K562 (cell line): Measurements from ENCODE around the gene PPP1R15A. TPM values are rescaled to one million over a fixed set of nuclear protein-coding genes. Genes with fewer than 3 reads are reported as not detected.

Experiments used
- CHD1 ChIP-seq: fragments of 200-600 bp; sonication (generic); IDR thresholded peaks from one replicate; pipeline ENCODE4 v1.6.1; 2012; ENCODE audit warnings: mild to moderate bottlenecking, moderate library complexity, low read length, inconsistent platforms
- FUS ChIP-seq: fragments of 200-400 bp; formaldehyde crosslinking; optimal IDR thresholded peaks from 2 replicates; pipeline ENCODE3; 2017; ENCODE audit warnings: low read depth, low read length
- GABPB2 ChIP-seq: fragments of 250-450 bp; sonication (Bioruptor Pico); conservative IDR thresholded peaks from 2 replicates; pipeline ENCODE4 v1.5.1; 2021; ENCODE audit warnings: mild to moderate bottlenecking
- GTF2E2 ChIP-seq: fragments of 200-800 bp; sonication (Bioruptor generic); IDR thresholded peaks from 2 replicates; pipeline ENCODE4 v1.6.1; 2016; ENCODE audit warnings: missing genetic modification characterization, missing compliant biosample characterization
- JUND ChIP-seq, 2 experiments: IDR thresholded peaks; 2 replicates in 1 of 2; 3 replicates in 1 of 2; pipeline ENCODE4 v1.6.1; 2011; ENCODE audit warnings: borderline replicate concordance in 2 of 2, low read depth in 2 of 2, low read length in 2 of 2, improper control_type of control experiment in 1 of 2, missing biosample characterization in 1 of 2, missing genetic modification characterization in 1 of 2, missing genetic modification reagents in 1 of 2
- MEIS2 ChIP-seq: fragments of 450-650 bp; IDR thresholded peaks from 2 replicates; pipeline ENCODE4 v1.6.1; 2014; ENCODE audit warnings: mild to moderate bottlenecking; ENCODE audit not compliant: partially characterized antibody
- NFE2 ChIP-seq: IDR thresholded peaks from 2 replicates; pipeline ENCODE4 v1.6.1; 2014; ENCODE audit warnings: antibody characterized with exemption, low read depth
- NFRKB ChIP-seq: fragments of 450-650 bp; IDR thresholded peaks from 2 replicates; pipeline ENCODE4 v1.6.1; 2016; ENCODE audit warnings: low read depth
- POU5F1 ChIP-seq: fragments of 150-350 bp; IDR thresholded peaks from 2 replicates; pipeline ENCODE4 v1.6.1; 2014; ENCODE audit warnings: borderline replicate concordance, low read length, low read depth, mild to moderate bottlenecking; ENCODE audit not compliant: partially characterized antibody
- RBM22 ChIP-seq: fragments of 200-400 bp; formaldehyde crosslinking; IDR thresholded peaks from 2 replicates; pipeline ENCODE4 v1.6.1; 2018; ENCODE audit warnings: low read length, low read depth; ENCODE audit not compliant: poor library complexity, severe bottlenecking
- SMAD2 ChIP-seq: fragments of 150-350 bp; IDR thresholded peaks from 2 replicates; pipeline ENCODE4 v1.6.1; 2014; ENCODE audit warnings: low read depth, mild to moderate bottlenecking, low read length
- TBL1XR1 ChIP-seq, 2 experiments: IDR thresholded peaks; 2 replicates each; pipeline ENCODE4 v1.6.1; 2012; ENCODE audit warnings: improper control_type of control experiment in 2 of 2, low read length in 2 of 2, mild to moderate bottlenecking in 1 of 2
- TGIF2 ChIP-seq: sonication (generic); formaldehyde crosslinking; IDR thresholded peaks from 2 replicates; pipeline ENCODE4 v1.8.1; 2022; ENCODE audit warnings: mild to moderate bottlenecking, missing genetic modification reagents, moderate library complexity
- THRAP3 ChIP-seq: fragments of 450-650 bp; IDR thresholded peaks from 2 replicates; pipeline ENCODE4 v1.6.1; 2016; ENCODE audit warnings: mild to moderate bottlenecking, inconsistent platforms, borderline replicate concordance
- ZNF311 ChIP-seq: fragments of 250-450 bp; sonication (Bioruptor Pico); IDR thresholded peaks from 2 replicates; pipeline ENCODE4 v1.4.0; 2020; ENCODE audit warnings: mild to moderate bottlenecking, moderate library complexity
- ZNF316 ChIP-seq: fragments of 450-650 bp; IDR thresholded peaks from 2 replicates; pipeline ENCODE4 v1.6.1; 2016
- ZNF408 ChIP-seq: fragments of 250-450 bp; sonication (Bioruptor Pico); IDR thresholded peaks from 2 replicates; pipeline ENCODE4 v1.4.0; 2020; ENCODE audit warnings: low read depth, mild to moderate bottlenecking, moderate library complexity
- ZSCAN29 ChIP-seq: fragments of 450-650 bp; IDR thresholded peaks from 2 replicates; pipeline ENCODE4 v1.6.1; 2017
- polyA plus RNA-seq, 8 experiments: library from polyadenylated mRNA; depleted of rRNA in 4 of 8; stranded (reverse) in 5 of 8; unstranded in 3 of 8; fragments of >200 nt; fragmentation: Nextera tagmentation in 2 of 8; fragmentation: Illumina TruSeq in 1 of 8; extraction: Ambion mirVana in 2 of 8; extraction: Trizol in 1 of 8; gene quantifications; 2 replicates each; pipeline versions ENCODE4 v1.2.1 to v1.2.3, GENCODE V29; 2011 to 2014; ENCODE audit warnings: inconsistent platforms in 1 of 8, missing spikeins in 1 of 8
- total RNA-seq, 7 experiments: library from RNA; depleted of rRNA in 6 of 7; stranded (reverse); fragments of >200 nt in 6 of 7; fragmentation: Illumina TruSeq in 2 of 7; extraction: Trizol in 2 of 7; gene quantifications; 2 replicates each; pipeline versions ENCODE4 v1.2.1 to v1.2.3, GENCODE V29; 2011 to 2021; ENCODE audit warnings: low replicate concordance in 1 of 7
- TF ChIP-seq, protein P1 (sequence below), 2 experiments: fragments of 150-350 bp in 1 of 2; IDR thresholded peaks; 2 replicates each; pipeline ENCODE4 v1.6.1; 2012 to 2016; ENCODE audit warnings: low read depth in 2 of 2, low read length in 2 of 2, mild to moderate bottlenecking in 1 of 2, moderate library complexity in 1 of 2
- TF ChIP-seq, protein P2 (sequence below): sonication (generic); formaldehyde crosslinking; IDR thresholded peaks from 2 replicates; pipeline ENCODE4 v1.8.1; 2023; ENCODE audit warnings: mild to moderate bottlenecking, missing genetic modification reagents
- TF ChIP-seq, protein P3 (sequence below): fragments of 250-450 bp; sonication (Bioruptor Pico); IDR thresholded peaks from 2 replicates; pipeline ENCODE4 v1.8.0; 2022; ENCODE audit warnings: inconsistent platforms, mild to moderate bottlenecking, moderate library complexity, borderline replicate concordance

The PPP1R15A gene
- total and polyA plus RNA-seq, 9 of the 15 experiments (the other 6 are each of a cell fraction or from before 2014, with no cell fraction given): 0.42 to 73.7 (median 44.0) TPM

DNA sequence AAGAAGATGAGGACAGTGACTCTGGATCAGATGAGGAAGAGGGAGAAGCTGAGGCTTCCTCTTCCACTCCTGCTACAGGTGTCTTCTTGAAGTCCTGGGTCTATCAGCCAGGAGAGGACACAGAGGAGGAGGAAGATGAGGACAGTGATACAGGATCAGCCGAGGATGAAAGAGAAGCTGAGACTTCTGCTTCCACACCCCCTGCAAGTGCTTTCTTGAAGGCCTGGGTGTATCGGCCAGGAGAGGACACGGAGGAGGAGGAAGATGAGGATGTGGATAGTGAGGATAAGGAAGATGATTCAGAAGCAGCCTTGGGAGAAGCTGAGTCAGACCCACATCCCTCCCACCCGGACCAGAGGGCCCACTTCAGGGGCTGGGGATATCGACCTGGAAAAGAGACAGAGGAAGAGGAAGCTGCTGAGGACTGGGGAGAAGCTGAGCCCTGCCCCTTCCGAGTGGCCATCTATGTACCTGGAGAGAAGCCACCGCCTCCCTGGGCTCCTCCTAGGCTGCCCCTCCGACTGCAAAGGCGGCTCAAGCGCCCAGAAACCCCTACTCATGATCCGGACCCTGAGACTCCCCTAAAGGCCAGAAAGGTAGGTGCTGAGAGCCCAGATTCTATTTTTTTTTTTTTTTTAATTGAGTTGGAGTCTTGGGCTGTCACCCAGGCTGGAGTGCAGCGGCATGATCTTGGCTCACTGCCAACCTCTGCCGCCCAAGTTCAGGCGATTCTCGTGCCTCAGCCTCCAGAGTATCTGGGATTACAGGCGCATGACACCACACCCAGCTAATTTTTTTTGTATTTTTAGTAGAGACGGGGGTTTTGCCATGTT, 2.3 kb downstream of the PPP1R15A start (continued):
- TF ChIP-seq NFRKB: peak; percentile 58; the same call in 1 of the 2 replicates
- TF ChIP-seq MEIS2: peak; percentile 11
- TF ChIP-seq TGIF2: no peak
- TF ChIP-seq SMAD2: no peak
- TF ChIP-seq, protein P1, sequence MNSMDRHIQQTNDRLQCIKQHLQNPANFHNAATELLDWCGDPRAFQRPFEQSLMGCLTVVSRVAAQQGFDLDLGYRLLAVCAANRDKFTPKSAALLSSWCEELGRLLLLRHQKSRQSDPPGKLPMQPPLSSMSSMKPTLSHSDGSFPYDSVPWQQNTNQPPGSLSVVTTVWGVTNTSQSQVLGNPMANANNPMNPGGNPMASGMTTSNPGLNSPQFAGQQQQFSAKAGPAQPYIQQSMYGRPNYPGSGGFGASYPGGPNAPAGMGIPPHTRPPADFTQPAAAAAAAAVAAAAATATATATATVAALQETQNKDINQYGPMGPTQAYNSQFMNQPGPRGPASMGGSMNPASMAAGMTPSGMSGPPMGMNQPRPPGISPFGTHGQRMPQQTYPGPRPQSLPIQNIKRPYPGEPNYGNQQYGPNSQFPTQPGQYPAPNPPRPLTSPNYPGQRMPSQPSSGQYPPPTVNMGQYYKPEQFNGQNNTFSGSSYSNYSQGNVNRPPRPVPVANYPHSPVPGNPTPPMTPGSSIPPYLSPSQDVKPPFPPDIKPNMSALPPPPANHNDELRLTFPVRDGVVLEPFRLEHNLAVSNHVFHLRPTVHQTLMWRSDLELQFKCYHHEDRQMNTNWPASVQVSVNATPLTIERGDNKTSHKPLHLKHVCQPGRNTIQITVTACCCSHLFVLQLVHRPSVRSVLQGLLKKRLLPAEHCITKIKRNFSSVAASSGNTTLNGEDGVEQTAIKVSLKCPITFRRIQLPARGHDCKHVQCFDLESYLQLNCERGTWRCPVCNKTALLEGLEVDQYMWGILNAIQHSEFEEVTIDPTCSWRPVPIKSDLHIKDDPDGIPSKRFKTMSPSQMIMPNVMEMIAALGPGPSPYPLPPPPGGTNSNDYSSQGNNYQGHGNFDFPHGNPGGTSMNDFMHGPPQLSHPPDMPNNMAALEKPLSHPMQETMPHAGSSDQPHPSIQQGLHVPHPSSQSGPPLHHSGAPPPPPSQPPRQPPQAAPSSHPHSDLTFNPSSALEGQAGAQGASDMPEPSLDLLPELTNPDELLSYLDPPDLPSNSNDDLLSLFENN (IDR thresholded peaks at IDR 0.05; ENCODE audit: low read depth in 2 of 2, low read length in 2 of 2): no peak; a peak in 1 of 4 replicates
- TF ChIP-seq, protein P2, sequence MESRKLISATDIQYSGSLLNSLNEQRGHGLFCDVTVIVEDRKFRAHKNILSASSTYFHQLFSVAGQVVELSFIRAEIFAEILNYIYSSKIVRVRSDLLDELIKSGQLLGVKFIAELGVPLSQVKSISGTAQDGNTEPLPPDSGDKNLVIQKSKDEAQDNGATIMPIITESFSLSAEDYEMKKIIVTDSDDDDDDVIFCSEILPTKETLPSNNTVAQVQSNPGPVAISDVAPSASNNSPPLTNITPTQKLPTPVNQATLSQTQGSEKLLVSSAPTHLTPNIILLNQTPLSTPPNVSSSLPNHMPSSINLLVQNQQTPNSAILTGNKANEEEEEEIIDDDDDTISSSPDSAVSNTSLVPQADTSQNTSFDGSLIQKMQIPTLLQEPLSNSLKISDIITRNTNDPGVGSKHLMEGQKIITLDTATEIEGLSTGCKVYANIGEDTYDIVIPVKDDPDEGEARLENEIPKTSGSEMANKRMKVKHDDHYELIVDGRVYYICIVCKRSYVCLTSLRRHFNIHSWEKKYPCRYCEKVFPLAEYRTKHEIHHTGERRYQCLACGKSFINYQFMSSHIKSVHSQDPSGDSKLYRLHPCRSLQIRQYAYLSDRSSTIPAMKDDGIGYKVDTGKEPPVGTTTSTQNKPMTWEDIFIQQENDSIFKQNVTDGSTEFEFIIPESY (CRISPR knock-in tag): no peak
- no peak for TF ChIP-seq TBL1XR1 (IDR thresholded peaks at IDR 0.05; ENCODE audit: low read length in 2 of 2)
- TF ChIP-seq CHD1: peak; percentile 32
- no peak for TF ChIP-seq POU5F1
- no peak for TF ChIP-seq GABPB2 (CRISPR knock-in tag)
- no peak for TF ChIP-seq ZNF316
- TF ChIP-seq RBM22: peak; percentile 78
- 0 out of 2 replicates have a peak, but pooled peaks have one; percentile 17 for TF ChIP-seq ZNF311 (CRISPR knock-in tag)
- peak; percentile 42; the same call in 1 of the 2 replicates for TF ChIP-seq NFE2
- TF ChIP-seq FUS: no peak
- TF ChIP-seq GTF2E2 (tag): no peak
- TF ChIP-seq THRAP3: no peak
- TF ChIP-seq, protein P3, sequence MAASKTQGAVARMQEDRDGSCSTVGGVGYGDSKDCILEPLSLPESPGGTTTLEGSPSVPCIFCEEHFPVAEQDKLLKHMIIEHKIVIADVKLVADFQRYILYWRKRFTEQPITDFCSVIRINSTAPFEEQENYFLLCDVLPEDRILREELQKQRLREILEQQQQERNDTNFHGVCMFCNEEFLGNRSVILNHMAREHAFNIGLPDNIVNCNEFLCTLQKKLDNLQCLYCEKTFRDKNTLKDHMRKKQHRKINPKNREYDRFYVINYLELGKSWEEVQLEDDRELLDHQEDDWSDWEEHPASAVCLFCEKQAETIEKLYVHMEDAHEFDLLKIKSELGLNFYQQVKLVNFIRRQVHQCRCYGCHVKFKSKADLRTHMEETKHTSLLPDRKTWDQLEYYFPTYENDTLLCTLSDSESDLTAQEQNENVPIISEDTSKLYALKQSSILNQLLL (CRISPR knock-in tag): no peak
- TF ChIP-seq ZSCAN29: no peak
- no peak for TF ChIP-seq ZNF408
- TF ChIP-seq JUND (IDR thresholded peaks at IDR 0.05; ENCODE audit: borderline replicate concordance, low read depth, low read length): peak; percentile 79
- no peak; the same call in 2 of the 3 replicates for TF ChIP-seq JUND (tag; IDR thresholded peaks at IDR 0.05; ENCODE audit: borderline replicate concordance, low read depth, low read length)
